DND-41 (cell line): ENCODE results near the gene HSPBAP1.

ENCODE experiments used
- ATAC-seq: fragments of 200-7000 bp; cut with Tn5 transposase; 3 replicates; pipeline ENCODE4 v1.9.1; 2021; ENCODE audit warnings: low read depth; ENCODE audit not compliant: insufficient read depth
- DNase-seq: peaks from one replicate; pipeline ENCODE4 v3.0.0-alpha.2; 2020
- H2AFZ ChIP-seq: 2 replicates; pipeline ENCODE4 v1.6.0; 2012; ENCODE audit warnings: low read depth, low read length
- H3K27ac ChIP-seq: 2 replicates; pipeline ENCODE4 v1.5.1; 2012; ENCODE audit warnings: low read length, inconsistent platforms
- H3K27me3 ChIP-seq: fragments of 200-600 bp; sonication (generic); 2 replicates; pipeline ENCODE4 v1.6.0; 2012; ENCODE audit warnings: low read length, mild to moderate bottlenecking, inconsistent platforms; ENCODE audit not compliant: insufficient read depth, poor library complexity
- H3K36me3 ChIP-seq: 2 replicates; pipeline ENCODE4 v1.5.1; 2012; ENCODE audit warnings: low read length, inconsistent platforms; ENCODE audit not compliant: insufficient read depth
- H3K4me1 ChIP-seq: 2 replicates; pipeline ENCODE4 v1.5.1; 2012; ENCODE audit warnings: mild to moderate bottlenecking, low read length; ENCODE audit not compliant: insufficient read depth
- H3K4me2 ChIP-seq: 2 replicates; pipeline ENCODE4 v1.6.0; 2012; ENCODE audit warnings: mild to moderate bottlenecking, moderate library complexity, low read length, inconsistent platforms; ENCODE audit not compliant: insufficient read depth
- H3K4me3 ChIP-seq, 2 experiments: fragments of 200-600 bp in 1 of 2; shearing (Covaris generic) in 1 of 2; 2 replicates each; pipeline ENCODE4 v1.5.1; 2012 to 2016; ENCODE audit warnings: inconsistent platforms in 2 of 2, low read length in 2 of 2, mild to moderate bottlenecking in 2 of 2, low read depth in 1 of 2, moderate library complexity in 1 of 2
- H3K79me2 ChIP-seq: 2 replicates; pipeline ENCODE4 v1.6.0; 2012; ENCODE audit warnings: low read length, inconsistent platforms; ENCODE audit not compliant: insufficient read depth
- H3K9ac ChIP-seq: 2 replicates; pipeline ENCODE4 v1.6.0; 2012; ENCODE audit warnings: low read depth, mild to moderate bottlenecking, inconsistent platforms, low read length, moderate library complexity
- H3K9me3 ChIP-seq: 2 replicates; pipeline ENCODE4 v1.5.1; 2012; ENCODE audit warnings: low read length, moderate library complexity, mild to moderate bottlenecking, inconsistent platforms; ENCODE audit not compliant: insufficient read depth, severe bottlenecking
- H4K20me1 ChIP-seq: 2 replicates; pipeline ENCODE4 v1.6.0; 2012; ENCODE audit warnings: low read length; ENCODE audit not compliant: insufficient read depth
- EZH2 ChIP-seq: IDR thresholded peaks from 3 replicates; pipeline ENCODE4 v1.6.1; 2012; ENCODE audit warnings: borderline replicate concordance, low read depth, mild to moderate bottlenecking, moderate library complexity, low read length, inconsistent platforms; ENCODE audit not compliant: severe bottlenecking
- TF ChIP-seq, protein P1 (sequence below): IDR thresholded peaks from 2 replicates; pipeline ENCODE4 v1.5.1; 2012; ENCODE audit warnings: borderline replicate concordance, low read length, moderate library complexity, mild to moderate bottlenecking; ENCODE audit not compliant: poor library complexity, severe bottlenecking; ENCODE audit errors: extremely low read depth

The HSPBAP1 gene

DNA sequence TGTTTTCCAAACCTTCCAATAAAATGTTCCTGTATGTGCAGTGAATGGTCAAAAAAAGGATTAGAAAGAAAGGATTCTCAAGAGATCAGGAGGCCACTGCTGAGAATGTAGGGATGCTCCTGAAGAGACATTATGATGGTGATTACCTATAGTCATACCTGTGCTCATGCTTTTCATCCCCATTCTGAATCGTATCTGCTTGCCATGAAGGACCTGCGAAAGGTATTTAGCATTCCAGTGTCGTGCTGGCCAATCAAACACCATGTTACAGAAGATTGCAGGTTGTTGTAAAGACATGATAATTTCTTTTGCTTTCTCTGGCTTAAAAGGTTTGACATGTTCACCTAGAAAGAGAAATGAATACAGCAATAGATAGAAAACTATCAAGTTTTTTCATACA, 16.1 kb downstream of the HSPBAP1 start:
- Histone ChIP-seq H3K27ac (no peak overlapping the region), H3K27me3 (no peaks in the 10 kb centered on the region), H4K20me1 (no peaks in the 10 kb centered on the region)

GRCh38 chr3:122776675-122777468, 16.8 kb downstream of the HSPBAP1 start:
- Histone ChIP-seq H3K27ac (no peak overlapping the region), H3K27me3 (no peaks in the 10 kb centered on the region), H4K20me1 (no peaks in the 10 kb centered on the region), H3K79me2 (no peaks in the 10 kb centered on the region), H3K4me2 (no peak overlapping the region), H3K9ac (no peak overlapping the region), H3K4me3 (no peak overlapping the region), H3K36me3 (peaks cover 4% of the 10 kb centered on the region; the same call in 1 of the 2 replicates), H2AFZ (no peak overlapping the region), H3K4me1 (no peaks in the 10 kb centered on the region), H3K9me3 (peaks cover 5% of the 10 kb centered on the region)
- TF ChIP-seq, protein P1, sequence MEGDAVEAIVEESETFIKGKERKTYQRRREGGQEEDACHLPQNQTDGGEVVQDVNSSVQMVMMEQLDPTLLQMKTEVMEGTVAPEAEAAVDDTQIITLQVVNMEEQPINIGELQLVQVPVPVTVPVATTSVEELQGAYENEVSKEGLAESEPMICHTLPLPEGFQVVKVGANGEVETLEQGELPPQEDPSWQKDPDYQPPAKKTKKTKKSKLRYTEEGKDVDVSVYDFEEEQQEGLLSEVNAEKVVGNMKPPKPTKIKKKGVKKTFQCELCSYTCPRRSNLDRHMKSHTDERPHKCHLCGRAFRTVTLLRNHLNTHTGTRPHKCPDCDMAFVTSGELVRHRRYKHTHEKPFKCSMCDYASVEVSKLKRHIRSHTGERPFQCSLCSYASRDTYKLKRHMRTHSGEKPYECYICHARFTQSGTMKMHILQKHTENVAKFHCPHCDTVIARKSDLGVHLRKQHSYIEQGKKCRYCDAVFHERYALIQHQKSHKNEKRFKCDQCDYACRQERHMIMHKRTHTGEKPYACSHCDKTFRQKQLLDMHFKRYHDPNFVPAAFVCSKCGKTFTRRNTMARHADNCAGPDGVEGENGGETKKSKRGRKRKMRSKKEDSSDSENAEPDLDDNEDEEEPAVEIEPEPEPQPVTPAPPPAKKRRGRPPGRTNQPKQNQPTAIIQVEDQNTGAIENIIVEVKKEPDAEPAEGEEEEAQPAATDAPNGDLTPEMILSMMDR: no peak
- TF ChIP-seq EZH2: no peak
- ATAC-seq (no peak), DNase-seq (no peak)

More for the DNA sequence above, 16.1 kb downstream of the HSPBAP1 start:
- Histone ChIP-seq H3K4me2 (no peak overlapping the region), H3K4me1 (no peaks in the 10 kb centered on the region), H2AFZ (no peak overlapping the region), H3K9ac (no peak overlapping the region), H3K79me2 (no peaks in the 10 kb centered on the region), H3K9me3 (peaks cover 5% of the 10 kb centered on the region), H3K4me3 (no peak overlapping the region), H3K36me3 (peaks cover 4% of the 10 kb centered on the region; the same call in 1 of the 2 replicates)
- TF ChIP-seq EZH2: no peak
- TF ChIP-seq, protein P1: no peak
- no peak for ATAC-seq
- DNase-seq: no peak

DNA sequence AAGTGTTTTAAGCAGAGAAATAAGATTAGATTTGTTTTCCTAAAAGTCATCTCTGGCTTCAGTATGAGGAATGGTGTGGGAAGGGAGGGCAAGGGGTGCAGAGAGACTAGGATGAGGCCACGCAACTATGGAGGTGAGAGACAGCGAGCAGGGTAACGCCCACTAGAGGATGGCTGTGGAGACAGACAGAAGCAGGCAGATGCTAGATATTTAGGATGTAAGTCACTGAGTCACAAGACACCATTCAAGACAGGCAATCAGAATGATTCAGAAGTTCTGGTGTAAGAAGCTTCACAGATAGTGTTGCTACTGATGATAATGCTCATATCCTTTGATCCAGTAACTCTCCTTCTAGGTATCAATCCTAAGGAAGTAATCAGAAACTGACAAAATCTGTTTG, 19.1 kb downstream of the HSPBAP1 start:
- no peak for ATAC-seq
- TF ChIP-seq, protein P1: no peak
- TF ChIP-seq EZH2: no peak
- H4K20me1 ChIP-seq: no peaks in the 10 kb centered on the region
- no peaks in the 10 kb centered on the region for H3K27me3 ChIP-seq
- DNase-seq: no peak
- H3K36me3 ChIP-seq: no peaks in the 10 kb centered on the region; the same call in 1 of the 2 replicates
- no peak overlapping the region for H3K4me2 ChIP-seq
- H3K9me3 ChIP-seq: no peaks in the 10 kb centered on the region
- H3K9ac ChIP-seq: no peak overlapping the region
- no peak overlapping the region for H2AFZ ChIP-seq
- no peak overlapping the region for H3K4me3 ChIP-seq
- no peak overlapping the region for H3K27ac ChIP-seq
- H3K4me1 ChIP-seq: no peaks in the 10 kb centered on the region
- H3K79me2 ChIP-seq: no peaks in the 10 kb centered on the region
